ENCODE measurements around the gene FBXW10B.
"Not testable (repeated sequence)": the region's sequence is repeated elsewhere in the genome, so short reads cannot be mapped to it uniquely, and the experiment has no call there.

DNA sequence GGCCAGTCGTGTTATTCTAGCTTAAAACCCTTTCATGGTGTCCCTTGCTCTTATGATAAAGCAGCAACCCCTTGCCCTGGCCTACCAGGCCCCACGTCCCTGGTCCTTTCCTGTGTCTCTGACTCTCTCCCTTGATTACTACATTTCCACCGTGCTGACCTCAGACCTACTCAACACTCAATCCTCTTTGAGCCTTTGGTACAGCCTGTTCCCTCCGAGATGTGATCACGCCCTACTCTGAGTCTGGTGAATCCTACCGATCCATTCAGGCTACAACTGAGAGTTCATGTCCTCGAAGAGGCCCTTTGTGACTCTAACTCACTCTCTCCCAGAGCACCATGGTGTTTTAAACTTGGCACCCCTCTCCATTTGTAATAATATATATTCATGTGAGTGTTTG, 10.5 kb upstream of the FBXW10B start:
- not testable (repeated sequence) for TF ChIP-seq CTCF (IDR thresholded peaks at IDR 0.05 in 2 of 3, conservative IDR thresholded peaks at IDR 0.05 in 1 of 3; ENCODE audit: borderline replicate concordance in 1 of 3, insufficient read depth in 1 of 3, low read depth in 2 of 3, low read length in 2 of 3); RAD21 (IDR thresholded peaks at IDR 0.05; ENCODE audit: low read depth); EGR1 (IDR thresholded peaks at IDR 0.05; ENCODE audit: low read depth); CBX3 (IDR thresholded peaks at IDR 0.05; ENCODE audit: low read depth); SRF (IDR thresholded peaks at IDR 0.05; ENCODE audit: low read depth); EZH2 (IDR thresholded peaks at IDR 0.05); POLR2A (IDR thresholded peaks at IDR 0.05; ENCODE audit: borderline replicate concordance, extremely low read depth, insufficient read depth, insufficient read length); REST (IDR thresholded peaks at IDR 0.05; ENCODE audit: low read depth); MAX (IDR thresholded peaks at IDR 0.05); SP1 (IDR thresholded peaks at IDR 0.05; ENCODE audit: low read depth); TCF7L2 (IDR thresholded peaks at IDR 0.05; ENCODE audit: borderline replicate concordance, extremely low read depth, insufficient read depth, insufficient read length); YY1 (IDR thresholded peaks at IDR 0.05; ENCODE audit: extremely low read depth, insufficient replicate concordance, low read depth, low read length); JUND (IDR thresholded peaks at IDR 0.05)
- TF ChIP-seq, protein P1, sequence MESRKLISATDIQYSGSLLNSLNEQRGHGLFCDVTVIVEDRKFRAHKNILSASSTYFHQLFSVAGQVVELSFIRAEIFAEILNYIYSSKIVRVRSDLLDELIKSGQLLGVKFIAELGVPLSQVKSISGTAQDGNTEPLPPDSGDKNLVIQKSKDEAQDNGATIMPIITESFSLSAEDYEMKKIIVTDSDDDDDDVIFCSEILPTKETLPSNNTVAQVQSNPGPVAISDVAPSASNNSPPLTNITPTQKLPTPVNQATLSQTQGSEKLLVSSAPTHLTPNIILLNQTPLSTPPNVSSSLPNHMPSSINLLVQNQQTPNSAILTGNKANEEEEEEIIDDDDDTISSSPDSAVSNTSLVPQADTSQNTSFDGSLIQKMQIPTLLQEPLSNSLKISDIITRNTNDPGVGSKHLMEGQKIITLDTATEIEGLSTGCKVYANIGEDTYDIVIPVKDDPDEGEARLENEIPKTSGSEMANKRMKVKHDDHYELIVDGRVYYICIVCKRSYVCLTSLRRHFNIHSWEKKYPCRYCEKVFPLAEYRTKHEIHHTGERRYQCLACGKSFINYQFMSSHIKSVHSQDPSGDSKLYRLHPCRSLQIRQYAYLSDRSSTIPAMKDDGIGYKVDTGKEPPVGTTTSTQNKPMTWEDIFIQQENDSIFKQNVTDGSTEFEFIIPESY (IDR thresholded peaks at IDR 0.05; ENCODE audit: extremely low read depth, insufficient replicate concordance, low read length): not testable (repeated sequence)
